IMR-90 (cell line): ENCODE results near the gene MAN2A1. TPM values are rescaled to one million over a fixed set of nuclear protein-coding genes. Genes with fewer than 3 reads are reported as not detected.

ENCODE experiments used
- ATAC-seq: fragments of 200-7000 bp; cut with Tn5 transposase; 2 replicates; pipeline ENCODE4 v1.9.1; 2020; ENCODE audit warnings: low read depth, mild to moderate bottlenecking, moderate library complexity
- BruUV-seq: library from RNA; stranded (reverse); fragments of 400-500 nt; replicated peaks from 2 replicates; lab custom pipeline; 2021; lab: Mats Ljungman, UMichigan
- CTCF ChIA-PET: fragments of 300-600 bp; formaldehyde crosslinking; extraction: SDS; loops from one replicate; lab custom pipeline; 2021; ENCODE audit warnings: antibody characterized with exemption; lab: Yijun Ruan, JAX
- POLR2A ChIA-PET: fragments of 300-600 bp; sonication (Branson Sonifier 250); formaldehyde crosslinking; loops from one replicate; lab custom pipeline; 2022; ENCODE audit warnings: antibody characterized with exemption; ENCODE audit not compliant: unreplicated experiment; lab: Charles Lee
- DNase-seq: peaks from one replicate; pipeline ENCODE4 v3.0.0; 2013
- H2AFZ ChIP-seq: replicated peaks from 2 replicates; pipeline ENCODE3; 2013; ENCODE audit warnings: low read length, mild to moderate bottlenecking; ENCODE audit not compliant: poor library complexity
- H2AK5ac ChIP-seq: 2 replicates; pipeline ENCODE4 v1.6.1; 2013; ENCODE audit warnings: low read depth, low read length, inconsistent platforms
- H2AK9ac ChIP-seq: replicated peaks from 2 replicates; pipeline ENCODE3; 2013; ENCODE audit warnings: mild to moderate bottlenecking, low read depth, low read length, moderate library complexity; ENCODE audit not compliant: poor library complexity
- H2BK120ac ChIP-seq: 2 replicates; pipeline ENCODE4 v1.6.1; 2013; ENCODE audit warnings: low read depth, low read length, inconsistent platforms
- H2BK15ac ChIP-seq: 3 replicates; pipeline ENCODE4 v1.6.1; 2013; ENCODE audit warnings: low read depth, low read length, inconsistent platforms
- H2BK20ac ChIP-seq: 2 replicates; pipeline ENCODE4 v1.6.1; 2013; ENCODE audit warnings: low read depth, mild to moderate bottlenecking, inconsistent platforms, low read length, moderate library complexity
- H2BK5ac ChIP-seq: 2 replicates; pipeline ENCODE4 v1.6.1; 2013; ENCODE audit warnings: mild to moderate bottlenecking, low read depth, low read length, inconsistent platforms; ENCODE audit not compliant: poor library complexity, severe bottlenecking
- H3K14ac ChIP-seq: replicated peaks from 2 replicates; pipeline ENCODE4 v1.6.1; 2013; ENCODE audit warnings: low read depth, low read length, inconsistent platforms
- H3K18ac ChIP-seq: 2 replicates; pipeline ENCODE4 v1.6.1; 2013; ENCODE audit warnings: low read depth, low read length, control low read depth
- H3K23ac ChIP-seq: 2 replicates; pipeline ENCODE4 v1.6.1; 2013; ENCODE audit warnings: low read depth, low read length, inconsistent platforms
- H3K27ac ChIP-seq: 2 replicates; pipeline ENCODE4 v1.5.1; 2013; ENCODE audit warnings: mild to moderate bottlenecking, control low read depth, low read length; ENCODE audit not compliant: insufficient read depth
- H3K27me3 ChIP-seq: 2 replicates; pipeline ENCODE4 v1.6.1; 2013; ENCODE audit warnings: low read length; ENCODE audit not compliant: control insufficient read depth, insufficient read depth
- H3K36me3 ChIP-seq: 2 replicates; pipeline ENCODE4 v1.6.1; 2013; ENCODE audit warnings: low read length, mixed read lengths; ENCODE audit not compliant: control insufficient read depth, insufficient read depth
- H3K4ac ChIP-seq: 2 replicates; pipeline ENCODE4 v1.6.1; 2013; ENCODE audit warnings: low read depth, low read length, inconsistent platforms
- H3K4me1 ChIP-seq: 2 replicates; pipeline ENCODE4 v1.6.1; 2013; ENCODE audit warnings: low read length, mixed read lengths; ENCODE audit not compliant: control insufficient read depth, insufficient read depth
- H3K4me2 ChIP-seq: 2 replicates; pipeline ENCODE4 v1.6.1; 2013; ENCODE audit warnings: low read depth, mild to moderate bottlenecking, control low read depth, low read length, moderate library complexity
- H3K4me3 ChIP-seq: 2 replicates; pipeline ENCODE4 v1.5.1; 2013; ENCODE audit warnings: low read depth, mild to moderate bottlenecking, control low read depth, low read length, moderate library complexity; ENCODE audit not compliant: insufficient read depth
- H3K56ac ChIP-seq: 2 replicates; pipeline ENCODE4 v1.6.1; 2013; ENCODE audit warnings: low read length, inconsistent platforms; ENCODE audit not compliant: insufficient read depth; ENCODE audit errors: extremely low read depth
- H3K79me1 ChIP-seq, 2 experiments: 2 replicates each; pipeline ENCODE4 v1.6.1; 2013; ENCODE audit warnings: low read length in 2 of 2, inconsistent platforms in 1 of 2, low read depth in 1 of 2
- H3K9ac ChIP-seq: 2 replicates; pipeline ENCODE4 v1.6.1; 2013; ENCODE audit warnings: low read depth, low read length, control low read depth
- H3K9me1 ChIP-seq: 2 replicates; pipeline ENCODE4 v1.6.1; 2013; ENCODE audit warnings: low read length, inconsistent platforms; ENCODE audit not compliant: insufficient read depth
- H3K9me3 ChIP-seq: 2 replicates; pipeline ENCODE4 v1.6.1; 2013; ENCODE audit warnings: low read length; ENCODE audit not compliant: control insufficient read depth, insufficient read depth
- H4K20me1 ChIP-seq: 2 replicates; pipeline ENCODE4 v1.6.1; 2013; ENCODE audit warnings: low read length, inconsistent platforms; ENCODE audit not compliant: insufficient read depth
- H4K5ac ChIP-seq: 2 replicates; pipeline ENCODE4 v1.6.1; 2013; ENCODE audit warnings: mild to moderate bottlenecking, low read depth, low read length, control low read depth
- H4K8ac ChIP-seq, 2 experiments: 2 replicates each; pipeline ENCODE4 v1.6.1; 2013; ENCODE audit warnings: low read depth in 2 of 2, low read length in 2 of 2, control low read depth in 1 of 2, inconsistent platforms in 1 of 2
- H4K91ac ChIP-seq: 2 replicates; pipeline ENCODE4 v1.6.1; 2013; ENCODE audit warnings: low read depth, low read length, inconsistent platforms; ENCODE audit not compliant: insufficient read depth
- BHLHE40 ChIP-seq: fragments of 150-350 bp; IDR thresholded peaks from 2 replicates; pipeline ENCODE4 v1.6.1; 2016; ENCODE audit warnings: mild to moderate bottlenecking, low read depth, low read length
- CHD1 ChIP-seq: IDR thresholded peaks from 2 replicates; pipeline ENCODE4 v1.6.1; 2012; ENCODE audit warnings: low read depth, low read length, improper control_type of control experiment
- MAFK ChIP-seq: IDR thresholded peaks from 2 replicates; pipeline ENCODE4 v1.6.1; 2012; ENCODE audit warnings: low read depth, low read length, improper control_type of control experiment
- MXI1 ChIP-seq: IDR thresholded peaks from 2 replicates; pipeline ENCODE4 v1.6.1; 2012; ENCODE audit warnings: low read depth, mild to moderate bottlenecking, low read length, moderate library complexity, borderline replicate concordance
- NFE2L2 ChIP-seq: fragments of 150-350 bp; IDR thresholded peaks from 2 replicates; pipeline ENCODE4 v1.6.1; 2016; ENCODE audit warnings: low read depth, mild to moderate bottlenecking, low read length
- RCOR1 ChIP-seq: IDR thresholded peaks from 2 replicates; pipeline ENCODE4 v1.6.1; 2012; ENCODE audit warnings: mild to moderate bottlenecking, low read length, improper control_type of control experiment; ENCODE audit not compliant: insufficient replicate concordance
- WGBS, 2 experiments: methylation state at CpG; one replicate each; pipeline versions ENCODE4 v1.1.5 to v1.1.7; 2013; ENCODE audit warnings: missing lambda C conversion rate in 2 of 2; ENCODE audit not compliant: insufficient read length in 1 of 2; ENCODE audit errors: extremely low coverage in 2 of 2; 5-methylcytosine and 5-hydroxymethylcytosine counted together
- dilution Hi-C: fragments of 300-500 bp; cut with HindIII; formaldehyde crosslinking; loops from one replicate; pipeline ENCODE4 v1.14.3; 2018; ENCODE audit warnings: low sequenced_read_pairs; ENCODE audit not compliant: unreplicated experiment
- in situ Hi-C: fragments of 300-500 bp; cut with MboI; formaldehyde crosslinking; loops from 3 replicates; pipeline ENCODE4 v1.14.3; 2019; ENCODE audit warnings: low sequenced_read_pairs, inconsistent platforms, mixed read lengths
- intact Hi-C: fragments of 100-400 bp; cut with micrococcal nuclease; formaldehyde crosslinking; loops from 2 replicates; pipeline ENCODE4 v1.10.0; 2022
- polyA plus RNA-seq, 3 experiments: library from polyadenylated mRNA; depleted of rRNA; stranded (reverse); fragments of >200 nt; gene quantifications; 2 replicates each; pipeline ENCODE4 v1.2.3, GENCODE V29; 2012; ENCODE audit warnings: low replicate concordance in 1 of 3
- total RNA-seq: library from RNA; depleted of rRNA; stranded (reverse); fragments of >200 nt; gene quantifications from 2 replicates; pipeline ENCODE4 v1.2.3, GENCODE V29; 2012
- TF ChIP-seq, protein P1 (sequence below): fragments of 150-350 bp; IDR thresholded peaks from 2 replicates; pipeline ENCODE4 v1.6.1; 2017; ENCODE audit warnings: mild to moderate bottlenecking, antibody characterized with exemption, low read length, low read depth
- TF ChIP-seq, protein P2 (sequence below): fragments of 150-350 bp; IDR thresholded peaks from 2 replicates; pipeline ENCODE4 v1.6.1; 2016; ENCODE audit warnings: low read depth, mild to moderate bottlenecking, low read length, moderate library complexity, borderline replicate concordance

The MAN2A1 gene
- total and polyA plus RNA-seq, 2 of the 4 experiments (the other 2 are of a cell fraction) = 16.4 to 29.6 TPM

DNA sequence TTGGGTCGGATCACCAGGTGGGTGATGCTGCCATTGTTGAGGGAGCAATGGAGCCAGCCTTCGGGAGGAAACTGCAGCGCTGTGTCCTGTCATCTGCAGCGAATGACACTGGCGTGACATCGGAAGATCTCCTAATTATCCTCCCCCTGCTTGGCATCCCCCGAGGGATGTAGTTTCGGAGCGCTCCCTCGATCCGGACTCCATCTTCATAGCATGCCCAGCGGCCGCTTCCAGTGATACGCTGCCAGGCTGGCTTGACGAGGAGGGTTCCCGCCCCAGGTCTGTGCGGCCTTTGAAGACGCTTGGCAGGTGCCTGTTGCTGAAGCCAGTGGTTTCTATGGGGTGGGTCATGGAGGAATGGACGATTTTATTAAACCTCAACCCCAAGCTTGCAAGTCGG is 194.9 kb downstream of the MAN2A1 start:
- no CpG with 5 or more reads among the region's 20 CpGs for WGBS, 2 experiments

More for the DNA sequence above, 194.9 kb downstream of the MAN2A1 start:
- Histone ChIP-seq H3K56ac (no peak overlapping the region), H4K91ac (no peak overlapping the region), H3K79me1 (no peaks in the 10 kb centered on the region), H3K36me3 (no peaks in the 10 kb centered on the region), H3K9me1 (no peaks in the 10 kb centered on the region; the same call in 1 of the 2 replicates), H3K4me3 (no peak overlapping the region), H3K4me1 (no peaks in the 10 kb centered on the region), H2AFZ (no peak overlapping the region), H3K18ac (no peak overlapping the region), H3K23ac (no peak overlapping the region), H3K4me2 (no peak overlapping the region), H3K4ac (no peak overlapping the region), H4K5ac (no peak overlapping the region), H3K9me3 (no peaks in the 10 kb centered on the region), H4K8ac (no peak overlapping the region), H4K20me1 (no peaks in the 10 kb centered on the region), H3K27ac (no peak overlapping the region), H2BK20ac (no peak overlapping the region), H2BK15ac (no peak overlapping the region), H3K14ac (no peak overlapping the region), H2AK5ac (no peak overlapping the region), H2BK120ac (no peak overlapping the region), H3K9ac (no peak overlapping the region), H2AK9ac (no peak overlapping the region), H3K27me3 (no peaks in the 10 kb centered on the region), H2BK5ac (no peak overlapping the region)
- ATAC-seq (no peak), DNase-seq (no peak)
- ChIA-PET POLR2A (no interaction called here), CTCF (no interaction called here)
- BruUV-seq = no TSS peak
- in situ Hi-C loops (no loop called here), intact Hi-C loops (no loop called here), dilution Hi-C loops (no loop called here)
- TF ChIP-seq CHD1 = no peak
- TF ChIP-seq, protein P1, sequence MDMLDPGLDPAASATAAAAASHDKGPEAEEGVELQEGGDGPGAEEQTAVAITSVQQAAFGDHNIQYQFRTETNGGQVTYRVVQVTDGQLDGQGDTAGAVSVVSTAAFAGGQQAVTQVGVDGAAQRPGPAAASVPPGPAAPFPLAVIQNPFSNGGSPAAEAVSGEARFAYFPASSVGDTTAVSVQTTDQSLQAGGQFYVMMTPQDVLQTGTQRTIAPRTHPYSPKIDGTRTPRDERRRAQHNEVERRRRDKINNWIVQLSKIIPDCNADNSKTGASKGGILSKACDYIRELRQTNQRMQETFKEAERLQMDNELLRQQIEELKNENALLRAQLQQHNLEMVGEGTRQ = no peak
- TF ChIP-seq, protein P2, sequence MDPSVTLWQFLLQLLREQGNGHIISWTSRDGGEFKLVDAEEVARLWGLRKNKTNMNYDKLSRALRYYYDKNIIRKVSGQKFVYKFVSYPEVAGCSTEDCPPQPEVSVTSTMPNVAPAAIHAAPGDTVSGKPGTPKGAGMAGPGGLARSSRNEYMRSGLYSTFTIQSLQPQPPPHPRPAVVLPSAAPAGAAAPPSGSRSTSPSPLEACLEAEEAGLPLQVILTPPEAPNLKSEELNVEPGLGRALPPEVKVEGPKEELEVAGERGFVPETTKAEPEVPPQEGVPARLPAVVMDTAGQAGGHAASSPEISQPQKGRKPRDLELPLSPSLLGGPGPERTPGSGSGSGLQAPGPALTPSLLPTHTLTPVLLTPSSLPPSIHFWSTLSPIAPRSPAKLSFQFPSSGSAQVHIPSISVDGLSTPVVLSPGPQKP = no peak
- TF ChIP-seq MXI1 = no peak
- TF ChIP-seq BHLHE40 = no peak
- no peak for TF ChIP-seq MAFK
- TF ChIP-seq NFE2L2 = no peak
- TF ChIP-seq RCOR1 = no peak
